Fibroblast of mammary gland (primary cell): ENCODE measurements around the gene MCM3.

Experiments used
- DNase-seq: peaks from one replicate; pipeline ENCODE4 v3.0.0-alpha.2; 2010; ENCODE audit warnings: low read depth
- H3K4me3 ChIP-seq: 2 replicates; pipeline ENCODE4 v1.5.1; 2011; ENCODE audit warnings: low read depth, mild to moderate bottlenecking, low read length, moderate library complexity; ENCODE audit not compliant: control insufficient read depth
- CTCF ChIP-seq: conservative IDR thresholded peaks from 2 replicates; pipeline ENCODE4 v1.5.1; 2011; ENCODE audit warnings: low read depth, low read length, inconsistent platforms; ENCODE audit not compliant: control insufficient read depth, insufficient read depth

Gene MCM3

GRCh38 chr6:52304983-52305390 lies 20.4 kb upstream of the MCM3 start:
- H3K4me3 ChIP-seq, result no peak overlapping the region
- DNase-seq, result peak; percentile 19
- no peak for TF ChIP-seq CTCF

GRCh38 chr6:52303178-52303577 lies 18.6 kb upstream of the MCM3 start:
- no peak for DNase-seq
- no peak overlapping the region for H3K4me3 ChIP-seq
- no peak for TF ChIP-seq CTCF

- no peak overlapping the region for H3K4me3 ChIP-seq
- no peak for TF ChIP-seq CTCF
- no peak for DNase-seq
These were observed 16.8 kb upstream of the MCM3 start for GRCh38 chr6:52301326-52301725.

GRCh38 chr6:52300489-52300931 lies 16.0 kb upstream of the MCM3 start:
- TF ChIP-seq CTCF, result no peak
- no peak for DNase-seq
- no peak overlapping the region for H3K4me3 ChIP-seq

GRCh38 chr6:52299653-52300052 lies 15.1 kb upstream of the MCM3 start:
- TF ChIP-seq CTCF, result no peak

GRCh38 chr6:52297433-52297832 lies 12.9 kb upstream of the MCM3 start:
- DNase-seq, result peak; percentile 13
- H3K4me3 ChIP-seq, result no peak overlapping the region
- no peak for TF ChIP-seq CTCF

More at GRCh38 chr6:52299653-52300052, 15.1 kb upstream of the MCM3 start:
- no peak overlapping the region for H3K4me3 ChIP-seq
- DNase-seq, result no peak

GRCh38 chr6:52293067-52293466 lies 8.5 kb upstream of the MCM3 start:
- no peak overlapping the region for H3K4me3 ChIP-seq
- DNase-seq, result no peak
- TF ChIP-seq CTCF, result no peak
